Neural cell (in vitro differentiated cells): Measurements from ENCODE around the gene C6orf136.

Experiments
- EP300 ChIP-seq: fragments of 450-650 bp; conservative IDR thresholded peaks from 2 replicates; pipeline ENCODE4 v1.6.1; 2014; ENCODE audit warnings: antibody characterized with exemption, mild to moderate bottlenecking, moderate library complexity; ENCODE audit not compliant: poor library complexity, severe bottlenecking
- EZH2 ChIP-seq: fragments of 200-600, 300-800 bp; shearing (Covaris generic), sonication (generic); IDR thresholded peaks from 2 replicates; pipeline ENCODE4 v1.6.1; 2014; ENCODE audit warnings: antibody characterized with exemption, low read length, borderline replicate concordance, mild to moderate bottlenecking; ENCODE audit not compliant: insufficient read depth, poor library complexity, severe bottlenecking
- MXI1 ChIP-seq: fragments of 450-650 bp; conservative IDR thresholded peaks from 2 replicates; pipeline ENCODE4 v1.6.1; 2014; ENCODE audit warnings: antibody characterized with exemption, mild to moderate bottlenecking; ENCODE audit not compliant: poor library complexity, severe bottlenecking
- POLR2AphosphoS5 ChIP-seq: IDR thresholded peaks from 2 replicates; pipeline ENCODE4 v1.6.1; 2012
- RAD21 ChIP-seq: fragments of 450-650 bp; conservative IDR thresholded peaks from 2 replicates; pipeline ENCODE4 v1.6.1; 2014; ENCODE audit warnings: antibody characterized with exemption, mild to moderate bottlenecking, moderate library complexity
- SMC3 ChIP-seq: fragments of 450-650 bp; conservative IDR thresholded peaks from 2 replicates; pipeline ENCODE4 v1.6.1; 2014; ENCODE audit warnings: antibody characterized with exemption, mild to moderate bottlenecking, moderate library complexity; ENCODE audit not compliant: poor library complexity
- TAF1 ChIP-seq: IDR thresholded peaks from 2 replicates; pipeline ENCODE4 v1.6.1; 2012; ENCODE audit warnings: low read depth
- TF ChIP-seq, protein P1 (sequence below): IDR thresholded peaks from 2 replicates; pipeline ENCODE4 v1.6.1; 2012; ENCODE audit warnings: borderline replicate concordance
- TF ChIP-seq, protein P2 (sequence below): fragments of 450-650 bp; IDR thresholded peaks from 2 replicates; pipeline ENCODE4 v1.5.1; 2014; ENCODE audit warnings: antibody characterized with exemption, mild to moderate bottlenecking, moderate library complexity; ENCODE audit not compliant: poor library complexity, severe bottlenecking

DNA sequence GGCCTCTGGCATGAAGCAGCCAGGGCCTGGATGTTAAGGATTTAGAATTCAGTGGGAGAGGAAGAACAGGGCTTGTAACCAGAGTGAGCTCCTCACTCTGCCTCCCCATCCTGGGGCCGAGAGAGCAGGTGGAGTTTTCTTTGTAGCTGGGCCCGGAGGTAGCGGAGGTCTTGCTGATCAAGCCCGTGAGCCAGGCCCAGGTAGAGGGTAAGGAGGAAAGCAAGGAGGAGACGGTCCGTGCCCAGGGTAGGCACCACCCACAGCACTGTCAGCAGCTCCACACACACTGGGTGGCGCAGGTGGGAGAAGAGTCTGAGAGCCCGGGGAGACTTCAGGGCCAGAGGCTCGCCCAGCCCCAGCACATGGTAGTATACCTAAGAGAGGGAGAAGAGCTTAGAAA, 41.6 kb downstream of the C6orf136 start:
- TF ChIP-seq POLR2AphosphoS5 (no peak), EP300 (no peak), SMC3 (no peak), RAD21 (no peak), EZH2 (no peak), MXI1 (no peak), TAF1 (no peak)
- TF ChIP-seq, protein P1, sequence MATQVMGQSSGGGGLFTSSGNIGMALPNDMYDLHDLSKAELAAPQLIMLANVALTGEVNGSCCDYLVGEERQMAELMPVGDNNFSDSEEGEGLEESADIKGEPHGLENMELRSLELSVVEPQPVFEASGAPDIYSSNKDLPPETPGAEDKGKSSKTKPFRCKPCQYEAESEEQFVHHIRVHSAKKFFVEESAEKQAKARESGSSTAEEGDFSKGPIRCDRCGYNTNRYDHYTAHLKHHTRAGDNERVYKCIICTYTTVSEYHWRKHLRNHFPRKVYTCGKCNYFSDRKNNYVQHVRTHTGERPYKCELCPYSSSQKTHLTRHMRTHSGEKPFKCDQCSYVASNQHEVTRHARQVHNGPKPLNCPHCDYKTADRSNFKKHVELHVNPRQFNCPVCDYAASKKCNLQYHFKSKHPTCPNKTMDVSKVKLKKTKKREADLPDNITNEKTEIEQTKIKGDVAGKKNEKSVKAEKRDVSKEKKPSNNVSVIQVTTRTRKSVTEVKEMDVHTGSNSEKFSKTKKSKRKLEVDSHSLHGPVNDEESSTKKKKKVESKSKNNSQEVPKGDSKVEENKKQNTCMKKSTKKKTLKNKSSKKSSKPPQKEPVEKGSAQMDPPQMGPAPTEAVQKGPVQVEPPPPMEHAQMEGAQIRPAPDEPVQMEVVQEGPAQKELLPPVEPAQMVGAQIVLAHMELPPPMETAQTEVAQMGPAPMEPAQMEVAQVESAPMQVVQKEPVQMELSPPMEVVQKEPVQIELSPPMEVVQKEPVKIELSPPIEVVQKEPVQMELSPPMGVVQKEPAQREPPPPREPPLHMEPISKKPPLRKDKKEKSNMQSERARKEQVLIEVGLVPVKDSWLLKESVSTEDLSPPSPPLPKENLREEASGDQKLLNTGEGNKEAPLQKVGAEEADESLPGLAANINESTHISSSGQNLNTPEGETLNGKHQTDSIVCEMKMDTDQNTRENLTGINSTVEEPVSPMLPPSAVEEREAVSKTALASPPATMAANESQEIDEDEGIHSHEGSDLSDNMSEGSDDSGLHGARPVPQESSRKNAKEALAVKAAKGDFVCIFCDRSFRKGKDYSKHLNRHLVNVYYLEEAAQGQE: no peak
- TF ChIP-seq, protein P2, sequence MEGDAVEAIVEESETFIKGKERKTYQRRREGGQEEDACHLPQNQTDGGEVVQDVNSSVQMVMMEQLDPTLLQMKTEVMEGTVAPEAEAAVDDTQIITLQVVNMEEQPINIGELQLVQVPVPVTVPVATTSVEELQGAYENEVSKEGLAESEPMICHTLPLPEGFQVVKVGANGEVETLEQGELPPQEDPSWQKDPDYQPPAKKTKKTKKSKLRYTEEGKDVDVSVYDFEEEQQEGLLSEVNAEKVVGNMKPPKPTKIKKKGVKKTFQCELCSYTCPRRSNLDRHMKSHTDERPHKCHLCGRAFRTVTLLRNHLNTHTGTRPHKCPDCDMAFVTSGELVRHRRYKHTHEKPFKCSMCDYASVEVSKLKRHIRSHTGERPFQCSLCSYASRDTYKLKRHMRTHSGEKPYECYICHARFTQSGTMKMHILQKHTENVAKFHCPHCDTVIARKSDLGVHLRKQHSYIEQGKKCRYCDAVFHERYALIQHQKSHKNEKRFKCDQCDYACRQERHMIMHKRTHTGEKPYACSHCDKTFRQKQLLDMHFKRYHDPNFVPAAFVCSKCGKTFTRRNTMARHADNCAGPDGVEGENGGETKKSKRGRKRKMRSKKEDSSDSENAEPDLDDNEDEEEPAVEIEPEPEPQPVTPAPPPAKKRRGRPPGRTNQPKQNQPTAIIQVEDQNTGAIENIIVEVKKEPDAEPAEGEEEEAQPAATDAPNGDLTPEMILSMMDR: no peak
